GM12891 (cell line): ENCODE measurements around the gene CERS6.

Source experiments
- PAX5 ChIP-seq: IDR thresholded peaks from 2 replicates; pipeline ENCODE4 v1.6.1; 2011; ENCODE audit warnings: low read length, moderate library complexity, mild to moderate bottlenecking; ENCODE audit not compliant: insufficient read depth, severe bottlenecking
- POLR2A ChIP-seq: IDR thresholded peaks from 2 replicates; pipeline ENCODE4 v1.6.1; 2011; ENCODE audit warnings: low read depth, low read length, control low read depth
- POLR2AphosphoS5 ChIP-seq: IDR thresholded peaks from 2 replicates; pipeline ENCODE4 v1.6.1; 2011; ENCODE audit warnings: low read depth, low read length, control low read depth
- TAF1 ChIP-seq: IDR thresholded peaks from 2 replicates; pipeline ENCODE4 v1.6.1; 2011; ENCODE audit warnings: low read depth, low read length, control low read depth

- no peak for TF ChIP-seq PAX5
- no peak for TF ChIP-seq TAF1
- no peak for TF ChIP-seq POLR2AphosphoS5
- TF ChIP-seq POLR2A, result no peak
Measured at GRCh38 chr2:168782271-168782670, 326.2 kb downstream of the CERS6 start.
